Heart left ventricle (tissue), 16 donors: ENCODE data around the gene WBP2NL. TPM values are rescaled to one million over a fixed set of nuclear protein-coding genes. Genes with fewer than 3 reads are reported as not detected.

Source experiments
- ATAC-seq, 4 donors: fragments of 200-7000 bp; cut with Tn5 transposase; one replicate each; pipeline ENCODE4 v1.9.1; 2020 to 2022; ENCODE audit warnings: moderate library complexity in 4 of 4, mild to moderate bottlenecking in 3 of 4, moderate number of reproducible peaks in 1 of 4
- DNase-seq, 5 donors: peaks; one replicate each; pipeline ENCODE4 v3.0.0-alpha.2; 2020
- H3K27ac ChIP-seq, 12 donors: fragments of 200-600 bp; sonication (generic) in 4 of 12; one replicate each; pipeline versions ENCODE4 v1.5.0 to v1.8.0; 2016 to 2022; ENCODE audit warnings: mild to moderate bottlenecking in 2 of 12
- H3K27me3 ChIP-seq, 9 donors: fragments of 200-600 bp; sonication (generic) in 2 of 9; one replicate each; pipeline versions ENCODE4 v1.5.1 to v1.8.0; 2016 to 2022; ENCODE audit warnings: mild to moderate bottlenecking in 3 of 9
- H3K36me3 ChIP-seq, 9 donors: fragments of 200-600 bp; sonication (generic) in 2 of 9; one replicate each; pipeline versions ENCODE4 v1.5.0 to v1.8.0; 2018 to 2022; ENCODE audit warnings: mild to moderate bottlenecking in 2 of 9
- H3K4me1 ChIP-seq, 12 donors: fragments of 200-600 bp; sonication (generic) in 4 of 12; one replicate each; pipeline versions ENCODE4 v1.5.0 to v1.8.0; 2016 to 2022; ENCODE audit warnings: mild to moderate bottlenecking in 3 of 12
- H3K4me3 ChIP-seq, 12 donors: fragments of 200-600 bp; sonication (generic) in 4 of 12; one replicate each; pipeline versions ENCODE4 v1.5.0 to v1.8.0; 2017 to 2022; ENCODE audit warnings: mild to moderate bottlenecking in 9 of 12, moderate library complexity in 4 of 12
- H3K9me3 ChIP-seq, 12 donors: fragments of 200-600 bp; sonication (generic) in 4 of 12; one replicate each; pipeline versions ENCODE4 v1.5.0 to v1.8.0; 2016 to 2022; ENCODE audit warnings: mild to moderate bottlenecking in 1 of 12
- CTCF ChIP-seq, 12 donors: fragments of 200-600 bp; sonication (generic) in 4 of 12; IDR thresholded peaks; one replicate each; pipeline versions ENCODE4 v1.5.0 to v1.8.0; 2018 to 2022; ENCODE audit warnings: antibody characterized with exemption in 12 of 12, mild to moderate bottlenecking in 5 of 12
- POLR2A ChIP-seq, 2 donors: fragments of 450-650 bp; IDR thresholded peaks; one replicate each; pipeline ENCODE4 v1.6.1; 2017; ENCODE audit warnings: antibody characterized with exemption in 2 of 2, mild to moderate bottlenecking in 2 of 2, moderate library complexity in 2 of 2
- WGBS, 4 donors: extraction: QIAGEN DNeasy Blood & Tissue Kit in 2 of 4; methylation state at CpG; one replicate each; pipeline versions ENCODE4 v1.1.5 to v1.1.7; 2013 to 2018; 5-methylcytosine and 5-hydroxymethylcytosine counted together
- intact Hi-C, 10 donors: fragments of 100-400 bp; cut with DNase I; formaldehyde crosslinking; loops; one replicate each; pipeline versions ENCODE4 v1.11.1 to v1.14.2; 2022
- polyA plus RNA-seq, 2 donors: library from polyadenylated mRNA; stranded (reverse); fragments of 200-250 nt; gene quantifications; one replicate each; pipeline ENCODE4 v1.2.3, GENCODE V29; 2013
- total RNA-seq, 9 donors: library from RNA; depleted of rRNA in 2 of 9; stranded (reverse); fragments of >200 nt in 2 of 9; fragmentation: NEBNext Ultra II Directional in 3 of 9; extraction: Animal tissue kit (Norgen Biotek cat#: 25700) in 3 of 9; gene quantifications; one replicate each; pipeline versions ENCODE4 v1.1.0 to v1.2.4, GENCODE V29; 2016 to 2023
- donor health status: ischemic (EF 13 %, LVEDD 7.1; RV severe dilation, severe dysfunction).
- donor health status: healthy with polysubstance abuse.
- donor health status: DM: no; HTN: yes; CAD: no.
- donor health status: DM: no; HTN: no; CAD: no.
- donor health status: ischemic (EF 25% LVEDD 6.9; RV normal size, moderate dysfunction).
- donor health status: ischemic (EF 25% LVEDD 5.7; RV mildly dilated, moderate dysfunction).
- donor health status: healthy.
- donor health status: DM: yes; HTN: yes; CAD: no.
- donor health status: ischemic (EF 35%, LVEDD 5.7; RV mildly dilated, moderate dysfunction).
- donor health status: nonischemic (EF 11% LVEDD 7.7; RV severe dilation, severe dysfunction).
- donor health status: DM: yes; HTN: yes; CAD: no.
- donor health status: PGD.
- donor health status: ischemic (EF 29% LVEDD 5.4; RV normal size, mild dysfunction).
- donor health status: nonischemic (EF 23%, LVEDD 6.1; RV moderate dilation, normal function).

Gene WBP2NL
- total and polyA plus RNA-seq, 11 donors: 0.11 to 1.1 (median 0.38) TPM; not detected in 1

GRCh38 chr22:41966225-41966606, 32.4 kb upstream of the WBP2NL start:
- Histone ChIP-seq H3K36me3 (no peaks in the 10 kb centered on the region), H3K4me3 (no peak overlapping the region), H3K27me3 (peaks cover 0 to 10% (median 0%) of the 10 kb centered on the region in 9 donors), H3K4me1 (no peaks in the 10 kb centered on the region), H3K9me3 (no peaks in the 10 kb centered on the region), H3K27ac (no peak overlapping the region)
- no peak for TF ChIP-seq CTCF (IDR thresholded peaks at IDR 0.05)
- no peak for TF ChIP-seq POLR2A (IDR thresholded peaks at IDR 0.05)
- 98 to 100% (median 100%) methylated on average over 2 of the region's 2 CpGs for WGBS, 4 donors
- intact Hi-C loops: loop anchor here in 9 of 10 donors (5.0 to 10.0 kb wide), 6 partner anchors 139 to 476 kb away; partner anchors contain the start of gene NFAM1 (in 5 of the 9)
- no peak for DNase-seq
- ATAC-seq: no peak

GRCh38 chr22:41966607-41967240, 31.9 kb upstream of the WBP2NL start:
- WGBS, 4 donors: 43 to 47% (median 44%) methylated on average over 8 of the region's 8 CpGs

GRCh38 chr22:41968601-41969000, 30.0 kb upstream of the WBP2NL start:
- DNase-seq (no peak), ATAC-seq (no peak)
- Histone ChIP-seq H3K27me3 (peaks cover 0 to 25% (median 7%) of the 10 kb centered on the region in 9 donors), H3K4me3 (no peak overlapping the region), H3K4me1 (no peaks in the 10 kb centered on the region), H3K27ac (no peak overlapping the region), H3K36me3 (no peaks in the 10 kb centered on the region), H3K9me3 (no peaks in the 10 kb centered on the region)
- WGBS, 4 donors: 38 to 44% (median 38%) methylated on average over 9 of the region's 9 CpGs
- intact Hi-C loops: loop anchor here in 9 of 10 donors (5.0 to 10.0 kb wide), 6 partner anchors 136 to 474 kb away; partner anchors contain the start of gene NFAM1 (in 5 of the 9)
- TF ChIP-seq POLR2A (IDR thresholded peaks at IDR 0.05) (no peak), CTCF (IDR thresholded peaks at IDR 0.05) (no peak)

More at GRCh38 chr22:41966607-41967240, 31.9 kb upstream of the WBP2NL start:
- no peaks in the 10 kb centered on the region for H3K4me1 ChIP-seq
- ATAC-seq: peak in 3 of 4 donors; percentile 58 to 72 (median 67)
- intact Hi-C loops: loop anchor here in 9 of 10 donors (5.0 to 10.0 kb wide), 6 partner anchors 138 to 476 kb away; partner anchors contain the start of gene NFAM1 (in 5 of the 9)
- H3K27ac ChIP-seq: no peak overlapping the region
- H3K4me3 ChIP-seq: no peak overlapping the region
- no peaks in the 10 kb centered on the region for H3K9me3 ChIP-seq
- H3K27me3 ChIP-seq: peaks cover 0 to 11% (median 0%) of the 10 kb centered on the region in 9 donors
- TF ChIP-seq CTCF (IDR thresholded peaks at IDR 0.05): peak in 11 of 12 donors; percentile 11 to 44 (median 32)
- TF ChIP-seq POLR2A (IDR thresholded peaks at IDR 0.05): no peak
- H3K36me3 ChIP-seq: no peaks in the 10 kb centered on the region
- DNase-seq: no peak

- 55 to 62% (median 59%) methylated on average over 5 to 8 of the region's 8 CpGs for WGBS, 4 donors
- no peak for TF ChIP-seq POLR2A (IDR thresholded peaks at IDR 0.05)
- TF ChIP-seq CTCF (IDR thresholded peaks at IDR 0.05): no peak
- no peak for ATAC-seq
- no peak for DNase-seq
- intact Hi-C loops: loop anchor here in 9 of 10 donors (5.0 to 10.0 kb wide), 6 partner anchors 136 to 473 kb away; partner anchors contain the start of gene NFAM1 (in 5 of the 9)
- peaks cover 0 to 31% (median 7%) of the 10 kb centered on the region in 9 donors for H3K27me3 ChIP-seq
- H3K4me3 ChIP-seq: no peak within 1 kb of the TSS
- H3K36me3 ChIP-seq: no peaks in the 10 kb centered on the region
- H3K4me1 ChIP-seq: no peaks in the 10 kb centered on the region
- H3K27ac ChIP-seq: no peak within 1 kb of the TSS
- H3K9me3 ChIP-seq: no peaks in the 10 kb centered on the region
Observed at GRCh38 chr22:41969110-41969646, 29.4 kb upstream of the WBP2NL start, which contains the start of gene SEPTIN3. Gene SEPTIN3 (plus strand): TSS chr22:41969443. CDS start chr22:41971493, 2,050 bp downstream.
